NOMO-1 (cell line): Measurements from ENCODE around the gene ACSL6.

ENCODE experiments used
- DNase-seq, 2 experiments: peaks; one replicate each; lab custom pipeline; 2025; ENCODE audit not compliant: unreplicated experiment in 2 of 2; lab: John Stamatoyannopoulos, UW

ACSL6 gene

DNA sequence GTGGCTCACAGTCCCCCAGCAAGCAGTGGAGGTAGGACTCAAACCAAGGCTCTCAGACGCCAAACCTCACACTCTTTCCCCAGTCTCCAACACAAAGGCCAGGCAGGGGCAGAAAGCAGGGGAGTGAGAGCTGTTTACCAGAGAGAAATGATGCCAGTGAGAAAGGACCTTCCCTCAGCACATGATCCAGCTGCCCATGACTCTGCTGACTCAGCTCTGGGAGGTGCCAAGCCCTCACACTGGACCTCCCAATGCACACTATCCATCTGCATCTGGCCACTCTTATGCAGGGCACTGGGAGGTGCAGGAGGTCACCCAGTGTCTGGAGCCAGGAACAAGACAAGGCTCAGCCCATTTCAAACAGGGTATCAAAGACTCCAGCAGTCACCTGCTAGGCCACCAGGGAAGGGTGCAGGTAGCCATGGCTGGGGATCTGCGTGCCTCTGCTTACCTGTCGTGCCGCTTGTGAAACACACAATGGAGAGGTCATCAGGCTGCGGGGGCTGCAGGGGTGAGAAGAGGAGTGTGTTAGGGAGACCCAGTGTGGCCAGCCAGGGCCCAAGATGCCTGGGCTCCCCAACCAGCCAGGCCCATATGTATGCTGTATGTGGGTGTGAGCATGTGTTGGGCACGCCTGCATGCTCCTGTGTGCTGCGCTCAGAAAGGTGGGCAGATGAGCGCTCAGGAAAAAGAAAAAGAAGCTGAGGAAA is 26.3 kb downstream of the ACSL6 start:
- DNase-seq, result no peak

DNA sequence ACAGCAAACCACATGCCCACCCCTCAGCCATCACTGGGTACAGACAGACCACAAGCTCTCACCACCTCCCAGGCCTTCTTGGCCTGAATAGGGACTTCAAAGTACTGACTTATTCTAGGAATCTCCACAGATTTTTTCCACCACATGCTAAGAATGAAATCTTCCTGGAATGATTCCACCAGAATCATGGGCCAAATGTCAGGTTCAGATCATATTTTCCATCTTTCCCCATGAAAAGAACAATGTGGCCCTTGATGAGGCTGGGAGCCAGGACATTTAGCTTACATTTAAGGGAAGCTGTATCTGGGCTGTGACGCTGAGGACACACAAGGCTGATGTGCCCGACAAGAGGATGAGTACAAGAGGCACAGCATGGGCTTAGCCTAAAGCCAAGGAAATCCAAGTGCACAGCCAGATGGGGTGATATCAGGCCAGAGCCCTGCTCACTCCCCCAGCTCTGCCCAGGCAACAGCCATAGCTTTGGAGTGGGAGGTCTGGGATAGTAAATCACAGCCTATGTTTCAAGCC is 28.1 kb downstream of the ACSL6 start:
- DNase-seq, result no peak

GRCh38 chr5:131981516-131981915 is 29.9 kb downstream of the ACSL6 start:
- DNase-seq, result no peak

GRCh38 chr5:131980696-131981095 is 30.8 kb downstream of the ACSL6 start:
- DNase-seq, result no peak

GRCh38 chr5:131979816-131980215 is 31.6 kb downstream of the ACSL6 start:
- DNase-seq, result no peak

GRCh38 chr5:131977212-131977604 is 34.2 kb downstream of the ACSL6 start:
- no peak for DNase-seq

DNA sequence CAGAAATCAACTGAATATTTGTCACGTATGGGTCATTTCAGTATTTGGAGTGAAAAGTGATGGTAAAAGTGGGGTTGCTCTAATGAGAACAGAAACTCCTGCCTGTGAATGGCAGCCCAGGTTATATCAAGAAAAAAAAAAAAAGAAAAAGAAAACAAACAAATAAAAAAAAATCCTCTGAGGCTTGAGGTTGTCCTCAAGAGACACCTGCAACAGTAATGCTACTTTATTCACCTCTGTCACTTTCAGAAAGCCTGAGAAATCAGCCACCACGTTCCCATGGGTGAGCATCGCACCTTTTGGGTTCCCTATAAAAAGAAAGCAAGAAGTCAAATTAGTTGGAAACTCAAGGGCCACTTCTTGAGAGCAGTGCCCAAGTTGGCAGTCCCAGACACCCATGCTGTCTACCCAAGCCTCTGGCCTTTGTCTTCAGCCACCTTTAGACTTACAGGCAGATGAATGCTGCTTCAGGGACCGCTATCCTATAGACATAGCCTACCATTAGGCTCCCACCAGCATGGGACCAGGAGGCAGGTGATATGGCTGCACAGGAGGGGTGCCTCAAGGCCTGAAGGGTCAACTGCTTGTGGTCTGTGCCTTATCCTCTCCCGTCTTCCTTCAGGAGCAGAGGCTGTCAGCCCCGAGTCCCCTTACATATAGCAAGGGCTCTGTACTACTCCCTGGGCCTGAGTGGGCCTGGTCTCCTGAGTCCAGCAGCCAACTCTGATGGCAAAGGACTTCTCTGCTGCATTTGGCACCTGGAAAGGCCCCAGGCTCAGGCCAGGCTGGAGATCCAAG is 34.8 kb downstream of the ACSL6 start:
- no peak for DNase-seq

DNA sequence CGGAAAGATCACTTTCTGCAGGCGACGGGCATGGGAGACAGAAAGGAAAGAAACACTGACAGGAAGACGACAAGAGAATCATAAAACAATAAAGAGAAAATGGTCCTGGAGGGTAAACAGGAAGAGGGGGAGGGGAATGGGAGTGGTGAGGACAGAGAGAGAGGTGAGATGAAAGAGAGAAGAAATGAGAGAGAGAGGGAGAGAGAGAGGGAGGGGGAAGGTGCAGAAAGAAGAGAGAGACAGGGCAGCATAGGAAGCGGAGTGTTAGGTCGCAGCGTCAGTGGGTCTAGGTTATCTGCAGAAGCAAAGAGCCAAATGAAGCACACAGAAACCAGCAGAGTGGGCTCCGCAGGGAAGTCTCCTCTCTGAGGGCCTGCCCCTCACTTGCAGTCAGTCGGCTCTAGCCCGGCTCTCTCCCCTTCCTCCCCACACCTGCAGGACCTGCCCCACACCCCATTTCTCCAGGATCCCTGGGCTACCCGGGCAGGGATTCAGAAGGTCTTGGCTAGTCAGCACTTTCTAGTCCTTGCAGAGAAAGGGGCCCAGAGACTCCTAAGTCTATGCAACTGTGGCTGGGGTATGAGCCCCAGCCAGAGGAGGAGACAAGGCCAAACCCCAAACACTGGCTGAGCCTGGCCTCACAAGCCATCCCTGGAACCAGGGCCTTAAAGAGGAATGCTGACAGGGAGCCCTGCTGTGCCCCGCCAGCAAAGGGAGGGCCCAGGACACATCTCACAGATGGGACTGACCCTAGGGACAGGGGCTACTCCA is 36.3 kb downstream of the ACSL6 start:
- DNase-seq, result no peak

DNA sequence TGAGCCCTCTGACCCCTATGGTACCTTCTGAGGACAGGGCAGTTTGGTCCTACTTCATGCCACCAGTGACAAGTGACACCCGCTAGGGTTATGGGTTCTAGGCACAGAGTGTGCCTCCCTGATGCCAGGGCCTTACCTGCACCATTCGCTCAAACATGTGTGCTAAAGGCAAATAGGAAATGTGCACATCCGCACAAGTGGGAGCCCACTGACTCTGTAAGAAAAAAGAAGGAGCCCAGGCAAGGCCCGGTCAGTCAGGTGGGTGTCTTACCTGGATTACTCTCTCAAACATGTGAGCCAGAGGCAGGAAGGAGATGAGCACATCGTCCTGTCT is 36.9 kb downstream of the ACSL6 start:
- DNase-seq, result no peak

- no peak for DNase-seq
Observed at GRCh38 chr5:131974016-131974415, 37.4 kb downstream of the ACSL6 start.

DNA sequence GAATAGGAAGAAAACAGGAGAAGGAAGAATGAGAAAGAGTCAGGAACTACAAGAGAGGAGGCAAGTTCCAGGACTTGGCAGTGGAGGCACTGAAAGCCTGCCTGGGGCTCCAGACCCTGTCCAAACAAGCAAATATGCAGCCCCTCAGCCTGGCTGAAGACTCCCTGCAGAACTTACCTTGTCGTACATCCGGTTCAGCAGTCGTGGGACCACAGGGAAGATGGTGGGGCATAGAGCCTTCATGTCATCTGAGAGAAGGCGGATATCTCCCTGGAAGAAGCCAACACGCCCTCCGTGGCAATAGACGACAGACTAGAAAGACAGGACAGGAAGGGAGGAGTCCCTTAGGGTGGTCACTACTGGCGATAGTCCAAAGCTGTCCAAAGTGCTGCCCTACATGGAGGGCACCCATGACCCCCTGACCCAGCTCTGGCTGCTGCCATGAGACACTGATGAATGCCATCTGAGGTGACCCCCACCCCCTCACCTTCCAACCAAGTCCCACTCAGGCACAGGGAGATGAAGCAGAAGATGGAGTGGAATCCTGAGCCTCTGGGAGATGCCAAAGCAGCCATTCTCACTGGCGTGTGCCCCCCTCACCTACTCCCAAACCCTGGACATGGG is 38.3 kb downstream of the ACSL6 start:
- no peak for DNase-seq

DNA sequence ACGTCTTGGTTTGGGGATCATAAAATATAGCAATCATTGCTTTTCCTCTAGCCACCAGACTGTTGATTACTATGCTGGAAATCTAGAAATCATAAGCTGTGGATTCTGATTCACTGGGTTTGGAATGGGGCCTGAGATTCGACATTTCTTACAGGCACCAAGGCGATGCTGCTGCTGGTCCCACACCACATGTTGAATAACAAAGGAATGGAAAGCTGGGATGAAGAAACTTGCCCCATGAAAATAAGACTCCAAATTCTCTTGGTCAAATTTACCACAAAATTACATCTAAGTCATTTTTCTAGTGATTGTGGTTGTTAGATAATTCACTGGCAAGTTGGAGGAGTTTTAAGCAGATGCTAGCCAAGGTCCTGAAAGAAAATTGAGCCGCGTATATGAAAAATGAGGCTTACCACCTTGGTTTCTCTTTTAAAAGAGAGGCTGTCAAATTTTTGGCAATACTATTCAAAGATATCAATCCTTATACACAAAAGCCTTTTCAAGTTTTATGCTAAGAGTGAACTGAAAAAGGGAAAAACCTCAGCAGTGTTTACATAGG is 43.0 kb downstream of the ACSL6 start:
- no peak for DNase-seq

- no peak for DNase-seq
Observed at GRCh38 chr5:131966551-131966950, 44.9 kb downstream of the ACSL6 start.

DNA sequence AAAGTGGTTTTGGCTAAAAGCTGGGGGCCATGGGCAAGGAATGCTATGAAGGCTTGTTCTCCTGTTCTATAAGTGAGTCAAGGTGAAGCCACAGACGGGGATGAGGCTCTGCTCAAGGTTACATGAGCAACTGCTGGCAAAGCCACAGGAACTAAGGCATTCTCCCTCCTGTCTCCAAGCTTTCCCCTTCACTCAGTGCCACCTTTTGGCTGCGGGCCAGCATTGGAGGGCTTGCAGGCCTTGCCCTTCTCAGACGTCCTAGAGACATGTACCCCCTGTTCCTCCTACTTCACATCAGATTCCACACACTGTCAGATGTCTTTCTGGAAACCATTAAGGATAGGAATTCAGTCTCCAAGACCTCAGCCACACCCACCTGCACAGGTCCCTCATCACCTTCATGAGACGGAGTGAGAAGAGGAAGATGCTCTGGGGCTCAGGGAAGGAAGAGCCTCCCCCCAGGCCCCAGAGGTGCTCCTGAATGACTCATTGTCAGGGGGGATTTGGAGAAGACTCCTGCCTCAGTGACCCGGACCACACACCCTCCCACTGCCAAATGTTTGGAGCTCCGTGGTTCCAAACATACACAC is 45.5 kb downstream of the ACSL6 start:
- no peak for DNase-seq

DNA sequence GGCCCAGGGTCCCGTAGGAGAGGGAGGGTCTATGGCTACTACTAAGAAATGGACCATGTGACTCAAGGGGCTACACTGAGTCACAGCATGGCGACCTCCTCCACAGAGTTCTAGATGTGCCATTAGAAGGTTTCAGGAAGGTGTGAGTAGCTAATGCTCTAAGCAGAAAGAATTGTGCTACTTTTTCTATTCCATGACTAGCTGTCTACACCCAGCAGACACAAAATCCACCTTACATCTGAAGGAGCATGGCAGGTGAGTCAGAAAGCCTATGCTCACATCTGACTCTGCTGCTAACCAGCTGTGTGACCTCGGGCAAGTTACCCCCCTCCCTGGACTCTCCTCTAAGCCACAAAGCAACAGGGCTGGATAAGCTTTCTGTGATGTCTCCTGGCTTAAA is 51.6 kb downstream of the ACSL6 start:
- DNase-seq, result no peak

- DNase-seq, result no peak
Observed at GRCh38 chr5:131959136-131959535, 52.3 kb downstream of the ACSL6 start.

GRCh38 chr5:131957721-131958441 is 53.6 kb downstream of the ACSL6 start:
- DNase-seq, result no peak

DNA sequence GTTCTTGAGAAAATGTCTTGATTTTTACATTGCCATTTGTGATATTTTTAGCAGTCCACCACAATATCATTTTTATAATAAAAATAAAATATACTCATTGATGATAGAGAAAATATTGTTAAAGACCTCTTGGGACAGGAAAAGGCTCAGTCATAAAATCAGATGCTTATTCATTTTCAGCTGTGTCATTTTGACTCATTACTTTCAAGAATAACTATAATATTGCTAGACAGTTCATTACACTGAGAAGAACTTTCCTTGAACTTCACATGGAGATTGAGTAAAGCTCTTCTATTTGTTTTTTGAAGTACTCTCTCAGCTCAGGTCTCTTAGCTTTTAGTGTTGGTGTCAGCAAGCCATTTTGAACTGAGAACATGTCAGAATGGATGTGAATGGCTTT is 57.5 kb downstream of the ACSL6 start:
- no peak for DNase-seq

DNA sequence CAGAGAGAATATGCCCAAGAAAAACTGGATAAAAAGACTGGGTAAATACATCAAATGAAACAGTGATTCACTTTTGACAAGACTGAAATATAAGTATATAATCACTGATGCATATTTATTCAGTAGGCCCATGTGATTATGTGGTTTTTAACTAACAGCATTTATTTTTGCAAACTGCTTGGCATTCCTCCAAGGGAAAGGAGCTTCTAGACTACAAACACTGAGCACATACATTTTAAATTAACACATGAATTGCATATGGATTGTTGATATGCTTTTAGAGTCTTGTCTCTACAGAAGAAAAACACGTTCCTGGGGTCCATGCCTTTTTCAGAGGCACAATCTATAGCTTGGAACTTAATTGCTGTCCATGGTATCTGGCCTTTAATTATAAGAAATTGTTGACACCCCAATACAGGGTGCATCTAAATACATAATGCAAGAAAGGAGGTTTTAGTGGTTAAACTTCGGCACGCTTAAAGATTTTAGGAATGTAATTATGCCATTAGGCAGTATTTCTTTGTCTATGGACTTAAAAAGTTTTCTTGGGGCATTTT is 59.1 kb downstream of the ACSL6 start:
- DNase-seq, result no peak
